ENCODE results near the gene GLCCI1. TPM values are rescaled to one million over a fixed set of nuclear protein-coding genes. Genes with fewer than 3 reads are reported as not detected.

GLCCI1 gene
- polyA plus RNA-seq, 1 donor from 2014 or later = 37.2 TPM

GRCh38 chr7:7964691-7965090 lies 3.9 kb upstream of the GLCCI1 start:
- no peaks in the 10 kb centered on the region for H3K9me3 ChIP-seq (ENCODE audit: low read length)
- H3K27ac ChIP-seq (ENCODE audit: low read length) = no peak overlapping the region
- H3K79me2 ChIP-seq (replicated peaks; ENCODE audit: insufficient read depth, low read length) = no peaks in the 10 kb centered on the region
- H3K27me3 ChIP-seq (ENCODE audit: insufficient read depth, low read depth, low read length) = no peaks in the 10 kb centered on the region
- no peak overlapping the region for H3K4me2 ChIP-seq (ENCODE audit: low read length)
- no peak overlapping the region for H3K4me3 ChIP-seq (ENCODE audit: low read length)
- H3K36me3 ChIP-seq (ENCODE audit: insufficient read depth, low read length) = no peaks in the 10 kb centered on the region
- H3K9me2 ChIP-seq (ENCODE audit: insufficient read depth, low read length) = no peaks in the 10 kb centered on the region
- H2AFZ ChIP-seq (ENCODE audit: low read depth, low read length) = no peak overlapping the region
- H4K20me1 ChIP-seq (ENCODE audit: insufficient read depth) = no peaks in the 10 kb centered on the region
- no peaks in the 10 kb centered on the region for H3F3A ChIP-seq (ENCODE audit: insufficient read depth, low read length, poor library complexity, severe bottlenecking)
- H3K9ac ChIP-seq (ENCODE audit: low read length) = no peak overlapping the region
- TF ChIP-seq EP300 (conservative IDR thresholded peaks at IDR 0.05; ENCODE audit: poor library complexity, severe bottlenecking) (no peak), POLR2AphosphoS5 (IDR thresholded peaks at IDR 0.05) (no peak), RAD21 (conservative IDR thresholded peaks at IDR 0.05) (no peak), SMC3 (conservative IDR thresholded peaks at IDR 0.05; ENCODE audit: poor library complexity) (no peak)

- H3F3A ChIP-seq (ENCODE audit: insufficient read depth, low read length, poor library complexity, severe bottlenecking) = no peaks in the 10 kb centered on the region
- no peak overlapping the region for H2AFZ ChIP-seq (ENCODE audit: low read depth, low read length)
- no peak overlapping the region for H3K27ac ChIP-seq (ENCODE audit: low read length)
- no peak overlapping the region for H3K4me2 ChIP-seq (ENCODE audit: low read length)
- no peaks in the 10 kb centered on the region for H3K9me2 ChIP-seq (ENCODE audit: insufficient read depth, low read length)
- no peaks in the 10 kb centered on the region for H4K20me1 ChIP-seq (ENCODE audit: insufficient read depth)
- no peak overlapping the region for H3K9ac ChIP-seq (ENCODE audit: low read length)
- no peaks in the 10 kb centered on the region for H3K27me3 ChIP-seq (ENCODE audit: insufficient read depth, low read depth, low read length)
- H3K36me3 ChIP-seq (ENCODE audit: insufficient read depth, low read length) = no peaks in the 10 kb centered on the region
- no peaks in the 10 kb centered on the region for H3K9me3 ChIP-seq (ENCODE audit: low read length)
- no peak overlapping the region for H3K4me3 ChIP-seq (ENCODE audit: low read length)
- peaks cover under 1% of the 10 kb centered on the region for H3K79me2 ChIP-seq (replicated peaks; ENCODE audit: insufficient read depth, low read length)
- TF ChIP-seq SMC3 (conservative IDR thresholded peaks at IDR 0.05; ENCODE audit: poor library complexity) (no peak), REST (IDR thresholded peaks at IDR 0.05; ENCODE audit: borderline replicate concordance) (no peak)
Observed at GRCh38 chr7:7965301-7965700, 3.3 kb upstream of the GLCCI1 start.

- no peak overlapping the region for H3K27ac ChIP-seq (ENCODE audit: low read length)
- no peak overlapping the region for H2AFZ ChIP-seq (ENCODE audit: low read depth, low read length)
- no peaks in the 10 kb centered on the region for H3K9me2 ChIP-seq (ENCODE audit: insufficient read depth, low read length)
- no peak overlapping the region for H3K4me3 ChIP-seq (ENCODE audit: low read length)
- no peaks in the 10 kb centered on the region for H4K20me1 ChIP-seq (ENCODE audit: insufficient read depth)
- H3F3A ChIP-seq (ENCODE audit: insufficient read depth, low read length, poor library complexity, severe bottlenecking) = no peaks in the 10 kb centered on the region
- H3K9ac ChIP-seq (ENCODE audit: low read length) = no peak overlapping the region
- H3K27me3 ChIP-seq (ENCODE audit: insufficient read depth, low read depth, low read length) = no peaks in the 10 kb centered on the region
- no peaks in the 10 kb centered on the region for H3K9me3 ChIP-seq (ENCODE audit: low read length)
- H3K36me3 ChIP-seq (ENCODE audit: insufficient read depth, low read length) = no peaks in the 10 kb centered on the region
- TF ChIP-seq REST (IDR thresholded peaks at IDR 0.05; ENCODE audit: borderline replicate concordance) (no peak), EZH2 (IDR thresholded peaks at IDR 0.05; ENCODE audit: borderline replicate concordance, insufficient read depth, low read length, poor library complexity, severe bottlenecking) (no peak), POLR2AphosphoS5 (IDR thresholded peaks at IDR 0.05) (no peak), SMC3 (conservative IDR thresholded peaks at IDR 0.05; ENCODE audit: poor library complexity) (no peak), CTCF (IDR thresholded peaks at IDR 0.05; ENCODE audit: poor library complexity, severe bottlenecking) (no peak), RAD21 (conservative IDR thresholded peaks at IDR 0.05) (no peak), EP300 (conservative IDR thresholded peaks at IDR 0.05; ENCODE audit: poor library complexity, severe bottlenecking) (no peak), MXI1 (conservative IDR thresholded peaks at IDR 0.05; ENCODE audit: poor library complexity, severe bottlenecking) (no peak), TAF1 (IDR thresholded peaks at IDR 0.05; ENCODE audit: low read depth) (no peak)
- peaks cover 10% of the 10 kb centered on the region for H3K79me2 ChIP-seq (replicated peaks; ENCODE audit: insufficient read depth, low read length)
- no peak overlapping the region for H3K4me2 ChIP-seq (ENCODE audit: low read length)
Observed at GRCh38 chr7:7966141-7966734, 2.4 kb upstream of the GLCCI1 start.
